PC-3 (cell line): ENCODE measurements around the gene NUP155. TPM values are rescaled to one million over a fixed set of nuclear protein-coding genes. Genes with fewer than 3 reads are reported as not detected.
"Not testable (repeated sequence)": the region's sequence is repeated elsewhere in the genome, so short reads cannot be mapped to it uniquely, and the experiment has no call there.

Source experiments
- ATAC-seq: fragments of 200-7000 bp; cut with Tn5 transposase; 2 replicates; pipeline ENCODE4 v1.9.1; 2020; ENCODE audit warnings: mild to moderate bottlenecking, moderate library complexity
- BruUV-seq: library from RNA; stranded (reverse); fragments of 400-500 nt; replicated peaks from 2 replicates; lab custom pipeline; 2021; lab: Mats Ljungman, UMichigan
- CTCF ChIA-PET: fragments of 300-600 bp; sonication (Branson Sonifier 250); formaldehyde crosslinking; loops from one replicate; lab custom pipeline; 2022; ENCODE audit warnings: antibody characterized with exemption; lab: Charles Lee
- POLR2A ChIA-PET: fragments of 300-600 bp; sonication (Branson Sonifier 250); formaldehyde crosslinking; loops from one replicate; lab custom pipeline; 2022; ENCODE audit warnings: antibody characterized with exemption; ENCODE audit not compliant: unreplicated experiment; lab: Charles Lee
- DNase-seq: peaks from one replicate; pipeline ENCODE4 v3.0.0-alpha.2; 2015
- H2AFZ ChIP-seq: fragments of 300-600 bp; sonication (generic); 2 replicates; pipeline ENCODE4 v1.6.0; 2016; ENCODE audit warnings: antibody characterized with exemption, low read length
- H3F3A ChIP-seq: fragments of 300-600 bp; sonication (generic); one replicate; pipeline ENCODE4 v1.6.0; 2017; ENCODE audit warnings: antibody characterized with exemption, low read length, control low read depth, mild to moderate bottlenecking; ENCODE audit not compliant: unreplicated experiment
- H3K27ac ChIP-seq: fragments of 300-600 bp; sonication (generic); 2 replicates; pipeline ENCODE4 v1.5.1; 2016; ENCODE audit warnings: mild to moderate bottlenecking, low read length
- H3K27me3 ChIP-seq: fragments of 300-600 bp; sonication (generic); 2 replicates; pipeline ENCODE4 v1.6.1; 2016; ENCODE audit warnings: low read length, mixed read lengths
- H3K36me3 ChIP-seq: fragments of 300-600 bp; sonication (generic); 2 replicates; pipeline ENCODE4 v1.6.1; 2016; ENCODE audit warnings: low read depth, mixed run types, low read length, mixed read lengths
- H3K4me1 ChIP-seq: fragments of 300-600 bp; sonication (generic); 2 replicates; pipeline ENCODE4 v1.5.1; 2016; ENCODE audit warnings: low read length; ENCODE audit not compliant: insufficient read depth
- H3K4me2 ChIP-seq: fragments of 300-600 bp; sonication (generic); 2 replicates; pipeline ENCODE4 v1.6.0; 2016; ENCODE audit warnings: low read length
- H3K4me3 ChIP-seq: fragments of 300-600 bp; sonication (generic); 2 replicates; pipeline ENCODE4 v1.5.1; 2016; ENCODE audit warnings: mild to moderate bottlenecking, low read length, mixed read lengths
- H3K79me2 ChIP-seq: fragments of 300-600 bp; sonication (generic); 2 replicates; pipeline ENCODE4 v1.6.1; 2017; ENCODE audit warnings: low read length, mixed read lengths
- H3K9ac ChIP-seq: fragments of 300-600 bp; sonication (generic); 2 replicates; pipeline ENCODE4 v1.6.0; 2016; ENCODE audit warnings: mild to moderate bottlenecking, low read length
- H3K9me2 ChIP-seq: fragments of 300-600 bp; sonication (generic); replicated peaks from 2 replicates; pipeline ENCODE4 v1.6.1; 2016; ENCODE audit warnings: mixed run types, low read length, mixed read lengths
- H3K9me3 ChIP-seq: fragments of 300-600 bp; sonication (generic); 2 replicates; pipeline ENCODE4 v1.6.1; 2016; ENCODE audit warnings: low read length, mixed read lengths
- H4K20me1 ChIP-seq: fragments of 300-600 bp; sonication (generic); 2 replicates; pipeline ENCODE4 v1.6.1; 2016; ENCODE audit warnings: low read length, mixed read lengths
- CTCF ChIP-seq: fragments of 300-600 bp; sonication (generic); conservative IDR thresholded peaks from 2 replicates; pipeline ENCODE4 v1.5.1; 2017; ENCODE audit warnings: antibody characterized with exemption, low read depth, mild to moderate bottlenecking, low read length
- EZH2 ChIP-seq: fragments of 300-600 bp; sonication (generic); IDR thresholded peaks from one replicate; pipeline ENCODE4 v1.6.1; 2017; ENCODE audit warnings: antibody characterized with exemption, mild to moderate bottlenecking, low read length; ENCODE audit not compliant: unreplicated experiment
- EZH2phosphoT487 ChIP-seq: fragments of 300-600 bp; sonication (generic); IDR thresholded peaks from 2 replicates; pipeline ENCODE4 v1.6.1; 2018; ENCODE audit warnings: mild to moderate bottlenecking, antibody characterized with exemption, low read length, borderline replicate concordance
- intact Hi-C: fragments of 100-400 bp; cut with micrococcal nuclease; formaldehyde crosslinking; loops from 2 replicates; pipeline ENCODE4 v1.9.0; 2023
- total RNA-seq: library from RNA; depleted of rRNA; stranded (reverse); fragments of >200 nt; gene quantifications from 2 replicates; pipeline ENCODE4 v1.2.3, GENCODE V29; 2014

The NUP155 gene
- total RNA-seq, 1 experiment from 2014 or later: 59.0 TPM

- Histone ChIP-seq H2AFZ (no peak overlapping the region), H3K27ac (no peak overlapping the region), H3K9ac (no peak overlapping the region), H4K20me1 (no peaks in the 10 kb centered on the region), H3K36me3 (peaks cover 26% of the 10 kb centered on the region; the same call in 1 of the 2 replicates), H3K79me2 (no peaks in the 10 kb centered on the region), H3F3A (no peaks in the 10 kb centered on the region), H3K9me2 (no peaks in the 10 kb centered on the region), H3K27me3 (no peaks in the 10 kb centered on the region), H3K4me2 (no peak overlapping the region), H3K4me1 (no peaks in the 10 kb centered on the region), H3K9me3 (no peaks in the 10 kb centered on the region), H3K4me3 (no peak overlapping the region)
- ATAC-seq: no peak
- ChIA-PET POLR2A (no interaction called here), CTCF (no interaction called here)
- TF ChIP-seq EZH2: no peak
- no peak for TF ChIP-seq EZH2phosphoT487
- no peak for TF ChIP-seq CTCF
- intact Hi-C loops: no loop called here
- no TSS peak for BruUV-seq
- no peak for DNase-seq
Measured at GRCh38 chr5:37391591-37391990, 20.7 kb upstream of the NUP155 start.

- H3K9ac ChIP-seq: peak within 1 kb of the TSS; percentile 88
- not testable (repeated sequence) for H3K4me1 ChIP-seq, H3K27ac ChIP-seq, H3K79me2 ChIP-seq, H4K20me1 ChIP-seq, H3K9me3 ChIP-seq, H3K27me3 ChIP-seq, H3K36me3 ChIP-seq, H3K9me2 ChIP-seq, BruUV-seq, H3F3A ChIP-seq
- H3K4me3 ChIP-seq: peak within 1 kb of the TSS; percentile 92
- ChIA-PET POLR2A (interaction anchor here (0.6 to 1.2 kb wide), 6 partner anchors 8 to 359 kb away, joined by 3 to 15 read pairs (median 5); partner anchors contain the start of gene NUP155), CTCF (interaction anchor here (0.7 kb wide), 2 partner anchors 88 to 115 kb away, joined by 4 read pairs; no protein-coding TSS in a partner anchor)
- H2AFZ ChIP-seq: peak within 1 kb of the TSS; percentile 84
- peak; percentile 73 for TF ChIP-seq CTCF
- H3K4me2 ChIP-seq: peak within 1 kb of the TSS; percentile 94
- ATAC-seq: peak; percentile 99
- DNase-seq: peak; percentile 93
- intact Hi-C loops: loop anchor here (1.0 kb wide), 1 partner anchor 8 kb away; the partner anchor contains the start of gene NUP155
Measured at GRCh38 chr5:37379100-37379628, 8.3 kb upstream of the NUP155 start, which contains the start of gene WDR70. WDR70 (plus strand) TSS chr5:37379318; CDS start chr5:37379368, 50 bp downstream.

- ATAC-seq, DNase-seq, H2AFZ ChIP-seq, H3K4me2 ChIP-seq, H3K9ac ChIP-seq, BruUV-seq, H3K79me2 ChIP-seq, H3K27me3 ChIP-seq, H3K27ac ChIP-seq, POLR2A ChIA-PET, intact Hi-C loops, CTCF ChIA-PET, H3K4me1 ChIP-seq, H3K36me3 ChIP-seq, H3F3A ChIP-seq, H3K9me3 ChIP-seq, H4K20me1 ChIP-seq, H3K9me2 ChIP-seq, H3K4me3 ChIP-seq: not testable (repeated sequence)
Measured at GRCh38 chr5:37378066-37378465, 7.2 kb upstream of the NUP155 start.
